HepG2 (cell line): ENCODE measurements around the gene GLE1. TPM values are rescaled to one million over a fixed set of nuclear protein-coding genes. Genes with fewer than 3 reads are reported as not detected.
A peak's percentile ranks its signal among the peaks of the same experiment; 100 is the strongest.

Experiments used
- AGO2 ChIP-seq: fragments of 200-400 bp; formaldehyde crosslinking; optimal IDR thresholded peaks from 2 replicates; pipeline ENCODE3; 2017; ENCODE audit warnings: mild to moderate bottlenecking, low read depth, low read length, moderate library complexity
- ATF1 ChIP-seq: IDR thresholded peaks from 2 replicates; pipeline ENCODE4 v1.6.1; 2016; ENCODE audit warnings: mild to moderate bottlenecking, control low read depth
- BRD4 ChIP-seq: sonication (generic); formaldehyde crosslinking; IDR thresholded peaks from 2 replicates; pipeline ENCODE4 v1.4.0; 2020; ENCODE audit warnings: missing genetic modification reagents
- EP300 ChIP-seq, 3 experiments: sonication (generic) in 1 of 3; formaldehyde crosslinking in 1 of 3; IDR thresholded peaks; 2 replicates each; pipeline versions ENCODE4 v1.5.1 to v1.6.1; 2011 to 2020; ENCODE audit warnings: low read depth in 2 of 3, low read length in 2 of 3, borderline replicate concordance in 1 of 3, improper control_type of control experiment in 1 of 3, mild to moderate bottlenecking in 1 of 3, missing genetic modification reagents in 1 of 3, moderate library complexity in 1 of 3
- HCFC1 ChIP-seq: fragments of 150-350 bp; IDR thresholded peaks from 2 replicates; pipeline ENCODE4 v1.6.1; 2014; ENCODE audit warnings: low read depth, low read length
- HIVEP1 ChIP-seq: sonication (generic); formaldehyde crosslinking; IDR thresholded peaks from 2 replicates; pipeline ENCODE4 v1.4.0; 2020; ENCODE audit warnings: mild to moderate bottlenecking, missing genetic modification reagents
- IRX3 ChIP-seq: sonication (generic); formaldehyde crosslinking; IDR thresholded peaks from 2 replicates; pipeline ENCODE4 v1.8.1; 2023; ENCODE audit warnings: mild to moderate bottlenecking, low read depth, missing genetic modification reagents, borderline replicate concordance
- NCOA1 ChIP-seq: sonication (generic); formaldehyde crosslinking; IDR thresholded peaks from 2 replicates; pipeline ENCODE4 v1.9.0; 2021; ENCODE audit warnings: missing genetic modification reagents
- NFIB ChIP-seq: sonication (generic); formaldehyde crosslinking; IDR thresholded peaks from 2 replicates; pipeline ENCODE4 v1.9.0; 2021; ENCODE audit warnings: missing genetic modification reagents, mild to moderate bottlenecking, borderline replicate concordance
- NKX3-1 ChIP-seq: sonication (generic); formaldehyde crosslinking; IDR thresholded peaks from 2 replicates; pipeline ENCODE4 v1.5.0; 2020; ENCODE audit warnings: missing genetic modification reagents
- NR1H2 ChIP-seq: sonication (generic); formaldehyde crosslinking; IDR thresholded peaks from 2 replicates; pipeline ENCODE4 v1.8.1; 2022; ENCODE audit warnings: low read depth, missing genetic modification reagents, borderline replicate concordance
- RORA ChIP-seq: sonication (generic); formaldehyde crosslinking; IDR thresholded peaks from 2 replicates; pipeline ENCODE4 v1.5.0; 2020; ENCODE audit warnings: mild to moderate bottlenecking, missing genetic modification reagents, moderate library complexity
- SMARCE1 ChIP-seq: fragments of 450-650 bp; IDR thresholded peaks from 2 replicates; pipeline ENCODE4 v1.6.1; 2017; ENCODE audit warnings: borderline replicate concordance
- SPEN ChIP-seq: sonication (generic); formaldehyde crosslinking; IDR thresholded peaks from 2 replicates; pipeline ENCODE4 v1.5.1; 2020; ENCODE audit warnings: low read depth, mild to moderate bottlenecking, missing genetic modification reagents
- TCF7L2 ChIP-seq: IDR thresholded peaks from 2 replicates; pipeline ENCODE4 v1.6.1; 2011; ENCODE audit warnings: mild to moderate bottlenecking, low read depth, low read length, moderate library complexity
- ZBTB42 ChIP-seq: sonication (generic); formaldehyde crosslinking; IDR thresholded peaks from 2 replicates; pipeline ENCODE4 v1.5.0; 2020; ENCODE audit warnings: mild to moderate bottlenecking, missing genetic modification reagents
- ZFX ChIP-seq: sonication (generic); formaldehyde crosslinking; IDR thresholded peaks from 2 replicates; pipeline ENCODE4 v1.4.0; 2020; ENCODE audit warnings: mild to moderate bottlenecking, low read depth, missing genetic modification reagents, moderate library complexity
- ZNF550 ChIP-seq: sonication (generic); formaldehyde crosslinking; IDR thresholded peaks from 2 replicates; pipeline ENCODE4 v1.4.0; 2020; ENCODE audit warnings: mild to moderate bottlenecking, missing genetic modification reagents, borderline replicate concordance
- ZNF614 ChIP-seq: IDR thresholded peaks from 2 replicates; pipeline ENCODE4 v1.6.1; 2018; ENCODE audit warnings: missing biosample characterization, missing genetic modification reagents, inconsistent platforms, borderline replicate concordance
- ZSCAN30 ChIP-seq: sonication (generic); formaldehyde crosslinking; IDR thresholded peaks from 2 replicates; pipeline ENCODE4 v1.5.0; 2020; ENCODE audit warnings: mild to moderate bottlenecking, missing genetic modification reagents
- polyA plus RNA-seq, 8 experiments: library from polyadenylated mRNA; depleted of rRNA in 3 of 8; stranded (reverse) in 7 of 8; unstranded in 1 of 8; fragments of >200 nt; fragmentation: Illumina TruSeq in 4 of 8; extraction: Trizol in 4 of 8; gene quantifications; 2 replicates each; pipeline versions ENCODE4 v1.2.1 to v1.2.3, GENCODE V29; 2011 to 2016; ENCODE audit warnings: low read depth in 4 of 8, missing spikeins in 1 of 8, mixed read lengths in 1 of 8; ENCODE audit not compliant: insufficient read depth in 1 of 8
- total RNA-seq, 5 experiments: library from RNA; depleted of rRNA; stranded (reverse); fragments of >200 nt; fragmentation: Illumina TruSeq; extraction: Trizol; gene quantifications; 2 replicates each; pipeline ENCODE4 v1.2.3, GENCODE V29; 2016; ENCODE audit warnings: low read depth in 1 of 5
- TF ChIP-seq, protein P1 (sequence below): sonication (generic); formaldehyde crosslinking; IDR thresholded peaks from 2 replicates; pipeline ENCODE4 v1.4.0; 2020; ENCODE audit warnings: missing genetic modification reagents
- TF ChIP-seq, protein P2 (sequence below): sonication (generic); formaldehyde crosslinking; IDR thresholded peaks from 2 replicates; pipeline ENCODE4; 2020; ENCODE audit warnings: missing genetic modification reagents, mild to moderate bottlenecking, borderline replicate concordance
- TF ChIP-seq, protein P3 (sequence below): sonication (generic); formaldehyde crosslinking; conservative IDR thresholded peaks from 2 replicates; pipeline ENCODE4 v1.8.0; 2022; ENCODE audit warnings: missing genetic modification reagents

Gene GLE1
- total and polyA plus RNA-seq, 2 of the 13 experiments (the other 11 are each of a cell fraction or from before 2014, with no cell fraction given), result 14.7 to 28.8 TPM

DNA sequence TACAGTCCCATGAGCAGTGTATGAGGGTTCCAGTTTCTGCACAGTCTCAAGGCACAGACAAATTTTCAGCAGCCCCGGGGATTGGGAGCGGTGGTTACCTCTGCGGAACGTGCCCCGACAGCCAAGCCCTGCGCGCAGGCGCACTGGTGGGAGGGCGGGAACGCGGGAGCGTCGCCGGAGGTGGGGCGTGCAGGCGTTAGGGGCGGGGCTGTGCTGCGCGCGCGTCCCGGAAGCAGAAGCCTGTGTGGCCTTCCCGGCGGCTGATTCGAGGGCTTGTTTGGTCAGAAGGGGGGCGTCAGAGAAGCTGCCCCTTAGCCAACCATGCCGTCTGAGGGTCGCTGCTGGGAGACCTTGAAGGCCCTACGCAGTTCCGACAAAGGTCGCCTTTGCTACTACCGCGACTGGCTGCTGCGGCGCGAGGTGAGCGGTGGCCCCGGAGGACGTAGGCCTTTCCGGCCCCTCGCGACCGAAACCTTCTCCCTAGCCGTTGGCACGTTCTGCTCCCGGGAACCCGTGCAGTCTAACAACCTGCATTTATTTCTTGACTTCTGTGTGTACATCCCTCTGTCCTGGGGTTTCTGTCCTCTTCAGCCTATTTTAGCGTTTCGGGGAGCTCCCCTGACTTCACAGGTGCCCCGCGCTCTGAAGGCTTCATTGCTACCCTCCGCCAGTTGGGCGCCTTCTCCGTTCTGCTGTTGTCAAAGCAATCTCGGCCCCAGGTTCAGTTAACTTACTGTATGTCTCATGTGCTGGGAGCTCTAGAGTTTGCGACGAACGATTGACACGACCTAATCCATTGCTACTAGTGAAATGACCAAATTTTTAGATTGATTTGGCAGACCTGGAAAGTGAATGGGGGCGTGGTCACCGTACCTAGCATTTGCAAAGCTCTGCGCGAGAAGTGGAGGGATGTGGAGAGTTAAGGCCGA, at the start of gene GLE1 (continued):
- TF ChIP-seq NKX3-1 (CRISPR knock-in tag) (peak; percentile 81; the same call in 1 of the 2 replicates), AGO2 (peak; percentile 81), IRX3 (CRISPR knock-in tag) (0 out of 2 replicates have a peak, but pooled peaks have one; percentile 36), RORA (CRISPR knock-in tag) (no peak), EP300 (IDR thresholded peaks at IDR 0.05; ENCODE audit: low read depth in 2 of 2, low read length in 2 of 2) (no peak), EP300 (CRISPR knock-in tag; IDR thresholded peaks at IDR 0.05; ENCODE audit: borderline replicate concordance) (0 out of 2 replicates have a peak, but pooled peaks have one; percentile 20), BRD4 (CRISPR knock-in tag) (peak; percentile 92), NR1H2 (0 out of 2 replicates have a peak, but pooled peaks have one; percentile 47), HIVEP1 (CRISPR knock-in tag) (peak; percentile 28; the same call in 1 of the 2 replicates), ATF1 (no peak), SMARCE1 (no peak), NFIB (CRISPR knock-in tag) (no peak), NCOA1 (CRISPR knock-in tag) (peak; percentile 53), TCF7L2 (no peak), ZSCAN30 (CRISPR knock-in tag) (no peak; the same call in 1 of the 2 replicates), ZNF550 (CRISPR knock-in tag) (no peak), ZNF614 (CRISPR knock-in tag) (0 out of 2 replicates have a peak, but pooled peaks have one; percentile 22), HCFC1 (no peak), ZBTB42 (CRISPR knock-in tag) (peak; percentile 48; the same call in 1 of the 2 replicates), SPEN (CRISPR knock-in tag) (peak; percentile 86), ZFX (peak; percentile 99)
- TF ChIP-seq, protein P1, sequence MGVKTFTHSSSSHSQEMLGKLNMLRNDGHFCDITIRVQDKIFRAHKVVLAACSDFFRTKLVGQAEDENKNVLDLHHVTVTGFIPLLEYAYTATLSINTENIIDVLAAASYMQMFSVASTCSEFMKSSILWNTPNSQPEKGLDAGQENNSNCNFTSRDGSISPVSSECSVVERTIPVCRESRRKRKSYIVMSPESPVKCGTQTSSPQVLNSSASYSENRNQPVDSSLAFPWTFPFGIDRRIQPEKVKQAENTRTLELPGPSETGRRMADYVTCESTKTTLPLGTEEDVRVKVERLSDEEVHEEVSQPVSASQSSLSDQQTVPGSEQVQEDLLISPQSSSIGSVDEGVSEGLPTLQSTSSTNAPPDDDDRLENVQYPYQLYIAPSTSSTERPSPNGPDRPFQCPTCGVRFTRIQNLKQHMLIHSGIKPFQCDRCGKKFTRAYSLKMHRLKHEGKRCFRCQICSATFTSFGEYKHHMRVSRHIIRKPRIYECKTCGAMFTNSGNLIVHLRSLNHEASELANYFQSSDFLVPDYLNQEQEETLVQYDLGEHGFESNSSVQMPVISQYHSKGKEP (CRISPR knock-in tag), result no peak
- TF ChIP-seq, protein P2, sequence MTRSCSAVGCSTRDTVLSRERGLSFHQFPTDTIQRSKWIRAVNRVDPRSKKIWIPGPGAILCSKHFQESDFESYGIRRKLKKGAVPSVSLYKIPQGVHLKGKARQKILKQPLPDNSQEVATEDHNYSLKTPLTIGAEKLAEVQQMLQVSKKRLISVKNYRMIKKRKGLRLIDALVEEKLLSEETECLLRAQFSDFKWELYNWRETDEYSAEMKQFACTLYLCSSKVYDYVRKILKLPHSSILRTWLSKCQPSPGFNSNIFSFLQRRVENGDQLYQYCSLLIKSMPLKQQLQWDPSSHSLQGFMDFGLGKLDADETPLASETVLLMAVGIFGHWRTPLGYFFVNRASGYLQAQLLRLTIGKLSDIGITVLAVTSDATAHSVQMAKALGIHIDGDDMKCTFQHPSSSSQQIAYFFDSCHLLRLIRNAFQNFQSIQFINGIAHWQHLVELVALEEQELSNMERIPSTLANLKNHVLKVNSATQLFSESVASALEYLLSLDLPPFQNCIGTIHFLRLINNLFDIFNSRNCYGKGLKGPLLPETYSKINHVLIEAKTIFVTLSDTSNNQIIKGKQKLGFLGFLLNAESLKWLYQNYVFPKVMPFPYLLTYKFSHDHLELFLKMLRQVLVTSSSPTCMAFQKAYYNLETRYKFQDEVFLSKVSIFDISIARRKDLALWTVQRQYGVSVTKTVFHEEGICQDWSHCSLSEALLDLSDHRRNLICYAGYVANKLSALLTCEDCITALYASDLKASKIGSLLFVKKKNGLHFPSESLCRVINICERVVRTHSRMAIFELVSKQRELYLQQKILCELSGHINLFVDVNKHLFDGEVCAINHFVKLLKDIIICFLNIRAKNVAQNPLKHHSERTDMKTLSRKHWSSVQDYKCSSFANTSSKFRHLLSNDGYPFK (CRISPR knock-in tag), result peak; percentile 84; the same call in 1 of the 2 replicates
- TF ChIP-seq, protein P3, sequence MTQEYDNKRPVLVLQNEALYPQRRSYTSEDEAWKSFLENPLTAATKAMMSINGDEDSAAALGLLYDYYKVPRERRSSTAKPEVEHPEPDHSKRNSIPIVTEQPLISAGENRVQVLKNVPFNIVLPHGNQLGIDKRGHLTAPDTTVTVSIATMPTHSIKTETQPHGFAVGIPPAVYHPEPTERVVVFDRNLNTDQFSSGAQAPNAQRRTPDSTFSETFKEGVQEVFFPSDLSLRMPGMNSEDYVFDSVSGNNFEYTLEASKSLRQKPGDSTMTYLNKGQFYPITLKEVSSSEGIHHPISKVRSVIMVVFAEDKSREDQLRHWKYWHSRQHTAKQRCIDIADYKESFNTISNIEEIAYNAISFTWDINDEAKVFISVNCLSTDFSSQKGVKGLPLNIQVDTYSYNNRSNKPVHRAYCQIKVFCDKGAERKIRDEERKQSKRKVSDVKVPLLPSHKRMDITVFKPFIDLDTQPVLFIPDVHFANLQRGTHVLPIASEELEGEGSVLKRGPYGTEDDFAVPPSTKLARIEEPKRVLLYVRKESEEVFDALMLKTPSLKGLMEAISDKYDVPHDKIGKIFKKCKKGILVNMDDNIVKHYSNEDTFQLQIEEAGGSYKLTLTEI (CRISPR knock-in tag), result no peak
